ENCODE measurements around the gene OSBPL3.
A peak's percentile ranks its signal among the peaks of the same experiment; 100 is the strongest.
"Not testable (repeated sequence)": the region's sequence is repeated elsewhere in the genome, so short reads cannot be mapped to it uniquely, and the experiment has no call there.

OSBPL3 gene

GRCh38 chr7:24979863-24980533 lies at the start of gene OSBPL3:
TSS of gene OSBPL3 (minus strand) at chr7:24980178. CDS start at chr7:24892472, 87,706 bp downstream.
- H3K9me3 ChIP-seq (ENCODE audit: control insufficient read depth in 2 of 2, low read length in 2 of 2): no peaks in the 10 kb centered on the region
- peaks cover 28% of the 10 kb centered on the region for H3K4me1 ChIP-seq (ENCODE audit: control insufficient read depth, insufficient read depth, low read length)
- peak within 1 kb of the TSS; percentile 86 to 92 for H3K4me3 ChIP-seq (ENCODE audit: low read length in 2 of 2)
- H3K9ac ChIP-seq (ENCODE audit: low read length in 2 of 2): peak within 1 kb of the TSS; percentile 74 to 81
- H3K27me3 ChIP-seq (ENCODE audit: control insufficient read depth in 1 of 2, insufficient read depth in 2 of 2, low read length in 2 of 2): peaks cover 0 to 2% of the 10 kb centered on the region in 2 donors
- H3K27ac ChIP-seq (ENCODE audit: low read length): peak within 1 kb of the TSS; percentile 53
- no peaks in the 10 kb centered on the region for H3K36me3 ChIP-seq (ENCODE audit: control insufficient read depth in 2 of 2, insufficient read depth in 2 of 2, low read length in 2 of 2)

GRCh38 chr7:25029075-25029474 lies 49.1 kb upstream of the OSBPL3 start:
- Histone ChIP-seq H3K4me3 (ENCODE audit: low read length in 2 of 2) (no peak overlapping the region), H3K36me3 (ENCODE audit: control insufficient read depth in 2 of 2, insufficient read depth in 2 of 2, low read length in 2 of 2) (no peaks in the 10 kb centered on the region), H3K9ac (ENCODE audit: low read length in 2 of 2) (no peak overlapping the region), H3K9me3 (ENCODE audit: control insufficient read depth in 2 of 2, low read length in 2 of 2) (peaks cover 0 to 3% of the 10 kb centered on the region in 2 donors), H3K27me3 (ENCODE audit: control insufficient read depth in 1 of 2, insufficient read depth in 2 of 2, low read length in 2 of 2) (peaks cover 0 to 3% of the 10 kb centered on the region in 2 donors), H3K4me1 (ENCODE audit: control insufficient read depth, insufficient read depth, low read length) (no peaks in the 10 kb centered on the region), H3K27ac (ENCODE audit: low read length) (no peak overlapping the region)

GRCh38 chr7:25028370-25029021 lies 48.5 kb upstream of the OSBPL3 start:
- H3K36me3 ChIP-seq (ENCODE audit: control insufficient read depth in 2 of 2, insufficient read depth in 2 of 2, low read length in 2 of 2): no peaks in the 10 kb centered on the region
- H3K4me1 ChIP-seq (ENCODE audit: control insufficient read depth, insufficient read depth, low read length): no peaks in the 10 kb centered on the region
- H3K27ac ChIP-seq (ENCODE audit: low read length): no peak overlapping the region
- peaks cover 0 to 3% of the 10 kb centered on the region in 2 donors for H3K9me3 ChIP-seq (ENCODE audit: control insufficient read depth in 2 of 2, low read length in 2 of 2)
- H3K4me3 ChIP-seq (ENCODE audit: low read length in 2 of 2): no peak overlapping the region
- H3K27me3 ChIP-seq (ENCODE audit: control insufficient read depth in 1 of 2, insufficient read depth in 2 of 2, low read length in 2 of 2): peaks cover 0 to 3% of the 10 kb centered on the region in 2 donors
- no peak overlapping the region for H3K9ac ChIP-seq (ENCODE audit: low read length in 2 of 2)

- Histone ChIP-seq H3K9me3 (ENCODE audit: control insufficient read depth in 2 of 2, low read length in 2 of 2) (peaks cover 0 to 3% of the 10 kb centered on the region in 2 donors), H3K27ac (ENCODE audit: low read length) (no peak overlapping the region), H3K4me1 (ENCODE audit: control insufficient read depth, insufficient read depth, low read length) (no peaks in the 10 kb centered on the region), H3K4me3 (ENCODE audit: low read length in 2 of 2) (no peak overlapping the region), H3K36me3 (ENCODE audit: control insufficient read depth in 2 of 2, insufficient read depth in 2 of 2, low read length in 2 of 2) (no peaks in the 10 kb centered on the region), H3K9ac (ENCODE audit: low read length in 2 of 2) (no peak overlapping the region), H3K27me3 (ENCODE audit: control insufficient read depth in 1 of 2, insufficient read depth in 2 of 2, low read length in 2 of 2) (peaks cover 0 to 3% of the 10 kb centered on the region in 2 donors)
Measured at GRCh38 chr7:25026156-25026555, 46.2 kb upstream of the OSBPL3 start.

- H3K4me1 ChIP-seq (ENCODE audit: control insufficient read depth, insufficient read depth, low read length): no peaks in the 10 kb centered on the region
- no peak overlapping the region for H3K27ac ChIP-seq (ENCODE audit: low read length)
- no peak overlapping the region for H3K9ac ChIP-seq (ENCODE audit: low read length in 2 of 2)
- H3K9me3 ChIP-seq (ENCODE audit: control insufficient read depth in 2 of 2, low read length in 2 of 2): peaks cover 0 to 3% of the 10 kb centered on the region in 2 donors
- peaks cover 0 to 3% of the 10 kb centered on the region in 2 donors for H3K27me3 ChIP-seq (ENCODE audit: control insufficient read depth in 1 of 2, insufficient read depth in 2 of 2, low read length in 2 of 2)
- no peak overlapping the region for H3K4me3 ChIP-seq (ENCODE audit: low read length in 2 of 2)
- no peaks in the 10 kb centered on the region for H3K36me3 ChIP-seq (ENCODE audit: control insufficient read depth in 2 of 2, insufficient read depth in 2 of 2, low read length in 2 of 2)
Measured at GRCh38 chr7:25025218-25025671, 45.3 kb upstream of the OSBPL3 start.

- Histone ChIP-seq H3K36me3 (ENCODE audit: control insufficient read depth in 2 of 2, insufficient read depth in 2 of 2, low read length in 2 of 2) (no peaks in the 10 kb centered on the region), H3K9me3 (ENCODE audit: control insufficient read depth in 2 of 2, low read length in 2 of 2) (peaks cover 0 to 3% of the 10 kb centered on the region in 2 donors), H3K4me1 (ENCODE audit: control insufficient read depth, insufficient read depth, low read length) (no peaks in the 10 kb centered on the region), H3K9ac (ENCODE audit: low read length in 2 of 2) (no peak overlapping the region), H3K27ac (ENCODE audit: low read length) (no peak overlapping the region), H3K4me3 (ENCODE audit: low read length in 2 of 2) (no peak overlapping the region), H3K27me3 (ENCODE audit: control insufficient read depth in 1 of 2, insufficient read depth in 2 of 2, low read length in 2 of 2) (peaks cover 0 to 3% of the 10 kb centered on the region in 2 donors)
Measured at GRCh38 chr7:25024066-25024465, 44.1 kb upstream of the OSBPL3 start.

GRCh38 chr7:25017671-25018070 lies 37.7 kb upstream of the OSBPL3 start:
- not testable (repeated sequence) for H3K9me3 ChIP-seq (ENCODE audit: control insufficient read depth in 2 of 2, low read length in 2 of 2); H3K9ac ChIP-seq (ENCODE audit: low read length in 2 of 2); H3K4me1 ChIP-seq (ENCODE audit: control insufficient read depth, insufficient read depth, low read length); H3K27ac ChIP-seq (ENCODE audit: low read length); H3K27me3 ChIP-seq (ENCODE audit: control insufficient read depth in 1 of 2, insufficient read depth in 2 of 2, low read length in 2 of 2); H3K4me3 ChIP-seq (ENCODE audit: low read length in 2 of 2); H3K36me3 ChIP-seq (ENCODE audit: control insufficient read depth in 2 of 2, insufficient read depth in 2 of 2, low read length in 2 of 2)

- Histone ChIP-seq H3K9me3 (ENCODE audit: control insufficient read depth in 2 of 2, low read length in 2 of 2) (no peaks in the 10 kb centered on the region), H3K9ac (ENCODE audit: low read length in 2 of 2) (no peak overlapping the region), H3K36me3 (ENCODE audit: control insufficient read depth in 2 of 2, insufficient read depth in 2 of 2, low read length in 2 of 2) (no peaks in the 10 kb centered on the region), H3K4me1 (ENCODE audit: control insufficient read depth, insufficient read depth, low read length) (no peaks in the 10 kb centered on the region), H3K27me3 (ENCODE audit: control insufficient read depth in 1 of 2, insufficient read depth in 2 of 2, low read length in 2 of 2) (no peaks in the 10 kb centered on the region), H3K4me3 (ENCODE audit: low read length in 2 of 2) (no peak overlapping the region), H3K27ac (ENCODE audit: low read length) (no peak overlapping the region)
Measured at GRCh38 chr7:25014756-25015155, 34.8 kb upstream of the OSBPL3 start.

- H3K36me3 ChIP-seq (ENCODE audit: control insufficient read depth in 2 of 2, insufficient read depth in 2 of 2, low read length in 2 of 2); H3K27me3 ChIP-seq (ENCODE audit: control insufficient read depth in 1 of 2, insufficient read depth in 2 of 2, low read length in 2 of 2); H3K9ac ChIP-seq (ENCODE audit: low read length in 2 of 2); H3K4me3 ChIP-seq (ENCODE audit: low read length in 2 of 2); H3K9me3 ChIP-seq (ENCODE audit: control insufficient read depth in 2 of 2, low read length in 2 of 2); H3K4me1 ChIP-seq (ENCODE audit: control insufficient read depth, insufficient read depth, low read length); H3K27ac ChIP-seq (ENCODE audit: low read length): not testable (repeated sequence)
Measured at GRCh38 chr7:25012710-25013109, 32.7 kb upstream of the OSBPL3 start.

GRCh38 chr7:25012254-25012653 lies 32.3 kb upstream of the OSBPL3 start:
- Histone ChIP-seq H3K9ac (ENCODE audit: low read length in 2 of 2) (no peak overlapping the region), H3K27ac (ENCODE audit: low read length) (no peak overlapping the region), H3K4me1 (ENCODE audit: control insufficient read depth, insufficient read depth, low read length) (no peaks in the 10 kb centered on the region), H3K27me3 (ENCODE audit: control insufficient read depth in 1 of 2, insufficient read depth in 2 of 2, low read length in 2 of 2) (no peaks in the 10 kb centered on the region), H3K9me3 (ENCODE audit: control insufficient read depth in 2 of 2, low read length in 2 of 2) (peaks cover 3 to 4% of the 10 kb centered on the region in 2 donors), H3K36me3 (ENCODE audit: control insufficient read depth in 2 of 2, insufficient read depth in 2 of 2, low read length in 2 of 2) (no peaks in the 10 kb centered on the region), H3K4me3 (ENCODE audit: low read length in 2 of 2) (no peak overlapping the region)

- Histone ChIP-seq H3K9me3 (ENCODE audit: control insufficient read depth in 2 of 2, low read length in 2 of 2) (peaks cover 3 to 4% of the 10 kb centered on the region in 2 donors), H3K9ac (ENCODE audit: low read length in 2 of 2) (no peak overlapping the region), H3K4me1 (ENCODE audit: control insufficient read depth, insufficient read depth, low read length) (no peaks in the 10 kb centered on the region), H3K36me3 (ENCODE audit: control insufficient read depth in 2 of 2, insufficient read depth in 2 of 2, low read length in 2 of 2) (no peaks in the 10 kb centered on the region), H3K4me3 (ENCODE audit: low read length in 2 of 2) (no peak overlapping the region), H3K27ac (ENCODE audit: low read length) (no peak overlapping the region), H3K27me3 (ENCODE audit: control insufficient read depth in 1 of 2, insufficient read depth in 2 of 2, low read length in 2 of 2) (no peaks in the 10 kb centered on the region)
Measured at GRCh38 chr7:25009257-25009656, 29.3 kb upstream of the OSBPL3 start.

Data from stomach smooth muscle (tissue), 2 donors.